ENCODE results near the gene PLEKHA1.

DNA sequence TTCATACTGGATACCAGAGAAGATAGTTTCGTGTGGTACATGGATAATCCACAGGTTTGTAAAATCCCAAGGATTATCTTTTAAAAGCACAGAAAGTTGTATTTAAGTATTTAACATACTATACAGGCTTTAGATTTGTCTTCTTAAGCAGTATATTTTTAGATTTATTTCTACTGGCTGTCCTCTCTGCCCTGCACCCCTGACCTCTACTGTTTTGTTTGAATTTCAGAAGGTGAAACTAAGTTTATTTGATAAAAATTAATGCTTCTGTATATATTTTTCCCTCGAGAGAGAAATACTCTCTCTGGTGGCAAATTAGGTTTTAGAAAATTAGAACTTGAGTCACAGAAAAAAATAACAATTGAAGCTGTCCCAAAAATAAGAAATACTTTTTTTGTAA lies 18.8 kb downstream of the PLEKHA1 start:
- TF ChIP-seq POLR2A (IDR thresholded peaks at IDR 0.05) = no peak
- TF ChIP-seq, protein P1, sequence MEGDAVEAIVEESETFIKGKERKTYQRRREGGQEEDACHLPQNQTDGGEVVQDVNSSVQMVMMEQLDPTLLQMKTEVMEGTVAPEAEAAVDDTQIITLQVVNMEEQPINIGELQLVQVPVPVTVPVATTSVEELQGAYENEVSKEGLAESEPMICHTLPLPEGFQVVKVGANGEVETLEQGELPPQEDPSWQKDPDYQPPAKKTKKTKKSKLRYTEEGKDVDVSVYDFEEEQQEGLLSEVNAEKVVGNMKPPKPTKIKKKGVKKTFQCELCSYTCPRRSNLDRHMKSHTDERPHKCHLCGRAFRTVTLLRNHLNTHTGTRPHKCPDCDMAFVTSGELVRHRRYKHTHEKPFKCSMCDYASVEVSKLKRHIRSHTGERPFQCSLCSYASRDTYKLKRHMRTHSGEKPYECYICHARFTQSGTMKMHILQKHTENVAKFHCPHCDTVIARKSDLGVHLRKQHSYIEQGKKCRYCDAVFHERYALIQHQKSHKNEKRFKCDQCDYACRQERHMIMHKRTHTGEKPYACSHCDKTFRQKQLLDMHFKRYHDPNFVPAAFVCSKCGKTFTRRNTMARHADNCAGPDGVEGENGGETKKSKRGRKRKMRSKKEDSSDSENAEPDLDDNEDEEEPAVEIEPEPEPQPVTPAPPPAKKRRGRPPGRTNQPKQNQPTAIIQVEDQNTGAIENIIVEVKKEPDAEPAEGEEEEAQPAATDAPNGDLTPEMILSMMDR (IDR thresholded peaks at IDR 0.05) = no peak

All from adrenal gland (tissue), 5 donors.